ENCODE data around the gene SLC9A9. TPM values are rescaled to one million over a fixed set of nuclear protein-coding genes. Genes with fewer than 3 reads are reported as not detected.

The SLC9A9 gene
- total RNA-seq, 6 experiments from 2014 or later = 0.10 to 0.55 (median 0.33) TPM; not detected in 2

DNA sequence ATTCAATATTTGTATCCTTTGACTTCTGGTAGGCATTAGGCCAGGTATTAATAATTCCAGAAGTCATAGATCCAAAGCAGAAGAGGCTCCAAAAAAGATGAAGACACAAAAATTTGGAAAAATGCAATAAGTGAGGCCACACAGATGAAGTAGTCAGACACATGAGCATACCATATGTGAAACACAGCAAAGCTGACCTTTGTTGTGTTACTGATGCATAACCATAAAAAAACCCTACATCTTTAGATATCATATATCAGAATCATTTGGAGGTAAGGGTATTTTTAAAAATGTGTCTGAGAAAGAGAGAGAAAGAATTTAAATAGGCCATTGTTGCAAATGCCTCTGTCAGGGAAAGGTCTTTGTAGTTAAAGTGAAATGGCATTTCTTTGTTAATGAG is 314.9 kb downstream of the SLC9A9 start:
- H3K36me3 Mint-ChIP-seq (ENCODE audit: low read depth) = no peaks in the 10 kb centered on the region

DNA sequence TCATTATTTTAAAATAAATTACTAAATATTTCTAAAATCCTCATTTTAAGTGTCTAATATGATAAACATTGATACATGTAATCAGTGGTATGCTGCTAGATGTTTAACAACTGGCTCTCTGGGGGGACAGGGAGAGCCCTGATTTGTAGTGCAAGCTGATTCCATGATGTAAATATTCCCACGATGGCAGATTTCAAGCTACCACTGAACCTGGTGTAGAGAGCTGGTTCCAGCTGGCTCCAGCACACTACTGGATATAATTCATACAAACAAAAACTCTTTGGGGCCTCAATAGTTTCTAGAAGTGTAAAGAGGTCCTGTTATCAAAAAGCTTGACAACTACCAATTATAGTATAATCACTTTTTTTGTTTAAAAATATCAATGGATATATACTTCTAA is 316.2 kb downstream of the SLC9A9 start:
- no peaks in the 10 kb centered on the region for H3K36me3 Mint-ChIP-seq (ENCODE audit: low read depth)
- peaks cover 2% of the 10 kb centered on the region; the same call in 1 of the 2 replicates for H3K27me3 Mint-ChIP-seq (ENCODE audit: insufficient read depth)
- no peaks in the 10 kb centered on the region; the same call in 1 of the 2 replicates for H3K9me3 Mint-ChIP-seq
- no peak overlapping the region for H3K27ac Mint-ChIP-seq
- TF ChIP-seq, protein P1, sequence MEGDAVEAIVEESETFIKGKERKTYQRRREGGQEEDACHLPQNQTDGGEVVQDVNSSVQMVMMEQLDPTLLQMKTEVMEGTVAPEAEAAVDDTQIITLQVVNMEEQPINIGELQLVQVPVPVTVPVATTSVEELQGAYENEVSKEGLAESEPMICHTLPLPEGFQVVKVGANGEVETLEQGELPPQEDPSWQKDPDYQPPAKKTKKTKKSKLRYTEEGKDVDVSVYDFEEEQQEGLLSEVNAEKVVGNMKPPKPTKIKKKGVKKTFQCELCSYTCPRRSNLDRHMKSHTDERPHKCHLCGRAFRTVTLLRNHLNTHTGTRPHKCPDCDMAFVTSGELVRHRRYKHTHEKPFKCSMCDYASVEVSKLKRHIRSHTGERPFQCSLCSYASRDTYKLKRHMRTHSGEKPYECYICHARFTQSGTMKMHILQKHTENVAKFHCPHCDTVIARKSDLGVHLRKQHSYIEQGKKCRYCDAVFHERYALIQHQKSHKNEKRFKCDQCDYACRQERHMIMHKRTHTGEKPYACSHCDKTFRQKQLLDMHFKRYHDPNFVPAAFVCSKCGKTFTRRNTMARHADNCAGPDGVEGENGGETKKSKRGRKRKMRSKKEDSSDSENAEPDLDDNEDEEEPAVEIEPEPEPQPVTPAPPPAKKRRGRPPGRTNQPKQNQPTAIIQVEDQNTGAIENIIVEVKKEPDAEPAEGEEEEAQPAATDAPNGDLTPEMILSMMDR (IDR thresholded peaks at IDR 0.05) = no peak
- no peak for DNase-seq
- H3K4me3 Mint-ChIP-seq = no peak overlapping the region
- H3K4me1 Mint-ChIP-seq (ENCODE audit: low read depth) = no peaks in the 10 kb centered on the region; the same call in 1 of the 2 replicates

More for the DNA sequence above, 314.9 kb downstream of the SLC9A9 start:
- Mint-ChIP-seq H3K9me3 (no peaks in the 10 kb centered on the region; the same call in 1 of the 2 replicates), H3K4me1 (ENCODE audit: low read depth) (peaks cover under 1% of the 10 kb centered on the region; the same call in 1 of the 2 replicates), H3K4me3 (no peak overlapping the region), H3K27me3 (ENCODE audit: insufficient read depth) (peaks cover 2% of the 10 kb centered on the region; the same call in 1 of the 2 replicates), H3K27ac (no peak overlapping the region)
- TF ChIP-seq, protein P1 (IDR thresholded peaks at IDR 0.05) = no peak
- DNase-seq = no peak

DNA sequence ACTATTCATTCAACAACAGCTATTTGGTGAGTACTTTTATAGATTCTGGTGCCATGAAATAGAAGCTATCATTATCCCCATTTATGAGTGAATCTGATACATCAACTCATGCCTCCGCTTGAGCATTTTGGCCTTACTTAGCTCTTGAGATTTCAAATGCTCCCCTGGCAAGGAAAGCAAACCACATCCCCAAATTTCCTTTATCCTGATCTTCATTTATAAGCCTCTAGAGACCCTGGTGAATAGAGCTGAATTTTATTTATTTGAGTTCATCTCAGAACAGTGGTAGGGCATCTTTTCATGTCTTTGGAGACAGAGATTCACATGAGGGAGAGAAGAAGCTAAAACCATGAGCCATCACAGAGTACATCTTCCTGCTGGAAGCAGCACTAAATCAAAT is 317.2 kb downstream of the SLC9A9 start:
- Mint-ChIP-seq H3K4me3 (no peak overlapping the region), H3K36me3 (ENCODE audit: low read depth) (no peaks in the 10 kb centered on the region), H3K9me3 (no peaks in the 10 kb centered on the region; the same call in 1 of the 2 replicates), H3K27ac (no peak overlapping the region), H3K27me3 (ENCODE audit: insufficient read depth) (peaks cover 2% of the 10 kb centered on the region; the same call in 1 of the 2 replicates), H3K4me1 (ENCODE audit: low read depth) (no peaks in the 10 kb centered on the region)
- TF ChIP-seq, protein P1 (IDR thresholded peaks at IDR 0.05) = no peak
- no peak for DNase-seq

DNA sequence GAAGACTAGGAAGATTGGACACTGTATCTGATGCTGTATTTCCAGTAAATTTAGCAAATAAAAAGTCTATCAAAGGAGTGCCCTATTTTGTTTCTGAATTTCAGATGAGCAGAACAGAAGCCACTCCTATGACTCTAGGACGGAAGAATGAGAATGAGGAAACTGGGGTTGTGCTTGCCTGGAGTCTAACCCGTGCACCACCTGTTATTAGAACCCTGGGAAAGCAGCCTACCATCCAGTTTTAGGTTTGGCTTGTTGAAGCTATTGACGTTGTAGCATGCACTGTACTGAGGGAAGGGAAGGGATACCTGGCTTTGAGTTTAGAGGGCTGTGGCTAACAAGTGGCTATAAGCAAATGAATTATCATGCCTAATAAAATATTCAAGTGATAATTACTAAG is 318.5 kb downstream of the SLC9A9 start:
- peaks cover 2% of the 10 kb centered on the region for H3K27me3 Mint-ChIP-seq (ENCODE audit: insufficient read depth)
- no peaks in the 10 kb centered on the region; the same call in 1 of the 2 replicates for H3K9me3 Mint-ChIP-seq
- H3K27ac Mint-ChIP-seq = no peak overlapping the region
- no peaks in the 10 kb centered on the region for H3K36me3 Mint-ChIP-seq (ENCODE audit: low read depth)
- no peaks in the 10 kb centered on the region for H3K4me1 Mint-ChIP-seq (ENCODE audit: low read depth)
- no peak overlapping the region for H3K4me3 Mint-ChIP-seq
- DNase-seq = no peak
- TF ChIP-seq, protein P1 (IDR thresholded peaks at IDR 0.05) = no peak

DNA sequence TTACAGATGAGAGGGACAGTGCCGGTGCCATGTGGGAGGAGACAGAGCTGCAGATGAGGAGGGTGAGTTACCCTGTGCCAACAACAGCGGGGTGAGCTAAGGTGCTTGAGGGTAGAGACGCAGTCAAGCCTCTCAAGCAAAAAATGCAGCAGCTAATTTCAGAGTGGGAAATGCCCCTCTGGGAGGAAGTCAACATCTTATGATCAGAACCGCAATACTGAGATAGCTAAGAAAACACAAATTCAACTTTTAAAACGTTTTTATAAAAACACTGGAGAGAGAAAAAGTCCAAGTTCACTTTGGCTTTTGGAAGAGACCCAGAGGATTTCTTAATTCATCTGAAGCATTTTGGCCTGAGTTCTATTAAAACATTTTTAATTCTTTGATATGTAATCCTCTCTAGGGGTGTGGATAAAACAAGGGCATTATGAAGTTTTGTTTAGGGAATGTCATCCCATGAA is 319.2 kb downstream of the SLC9A9 start:
- Mint-ChIP-seq H3K27me3 (ENCODE audit: insufficient read depth) (peaks cover 2% of the 10 kb centered on the region), H3K36me3 (ENCODE audit: low read depth) (no peaks in the 10 kb centered on the region), H3K4me1 (ENCODE audit: low read depth) (no peaks in the 10 kb centered on the region), H3K4me3 (no peak overlapping the region), H3K27ac (no peak overlapping the region), H3K9me3 (no peaks in the 10 kb centered on the region; the same call in 1 of the 2 replicates)
- no peak for DNase-seq
- TF ChIP-seq, protein P1 (IDR thresholded peaks at IDR 0.05) = no peak
